ENCODE data around the gene FANCF.

DNA sequence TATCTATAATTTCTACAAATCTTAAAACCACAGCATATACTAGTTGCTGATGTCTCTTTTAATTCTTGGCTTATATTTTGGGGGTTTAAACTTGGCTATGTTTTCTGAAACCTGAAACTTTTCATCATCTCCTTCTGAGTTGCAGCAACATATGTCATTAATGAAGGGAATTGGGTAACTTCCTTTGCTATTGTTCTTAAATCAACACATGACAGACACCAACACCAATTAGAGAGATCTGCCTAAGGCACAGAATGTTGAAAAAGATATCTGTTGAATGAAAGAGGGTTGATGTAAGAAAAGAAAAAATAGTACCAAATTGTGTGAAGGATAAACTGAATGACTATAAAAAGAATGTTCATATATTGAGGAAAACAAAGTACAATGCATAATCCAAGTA, 30.5 kb upstream of the FANCF start:
- TF ChIP-seq POLR2A (IDR thresholded peaks at IDR 0.05) = no peak
- TF ChIP-seq, protein P1, sequence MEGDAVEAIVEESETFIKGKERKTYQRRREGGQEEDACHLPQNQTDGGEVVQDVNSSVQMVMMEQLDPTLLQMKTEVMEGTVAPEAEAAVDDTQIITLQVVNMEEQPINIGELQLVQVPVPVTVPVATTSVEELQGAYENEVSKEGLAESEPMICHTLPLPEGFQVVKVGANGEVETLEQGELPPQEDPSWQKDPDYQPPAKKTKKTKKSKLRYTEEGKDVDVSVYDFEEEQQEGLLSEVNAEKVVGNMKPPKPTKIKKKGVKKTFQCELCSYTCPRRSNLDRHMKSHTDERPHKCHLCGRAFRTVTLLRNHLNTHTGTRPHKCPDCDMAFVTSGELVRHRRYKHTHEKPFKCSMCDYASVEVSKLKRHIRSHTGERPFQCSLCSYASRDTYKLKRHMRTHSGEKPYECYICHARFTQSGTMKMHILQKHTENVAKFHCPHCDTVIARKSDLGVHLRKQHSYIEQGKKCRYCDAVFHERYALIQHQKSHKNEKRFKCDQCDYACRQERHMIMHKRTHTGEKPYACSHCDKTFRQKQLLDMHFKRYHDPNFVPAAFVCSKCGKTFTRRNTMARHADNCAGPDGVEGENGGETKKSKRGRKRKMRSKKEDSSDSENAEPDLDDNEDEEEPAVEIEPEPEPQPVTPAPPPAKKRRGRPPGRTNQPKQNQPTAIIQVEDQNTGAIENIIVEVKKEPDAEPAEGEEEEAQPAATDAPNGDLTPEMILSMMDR (IDR thresholded peaks at IDR 0.05 in 4 of 5, conservative IDR thresholded peaks at IDR 0.05 in 1 of 5) = no peak

All from gastrocnemius medialis (tissue), 4 donors.